Measurements from ENCODE around the gene DHDDS. TPM values are rescaled to one million over a fixed set of nuclear protein-coding genes. Genes with fewer than 3 reads are reported as not detected.
"Not testable (repeated sequence)": the region's sequence is repeated elsewhere in the genome, so short reads cannot be mapped to it uniquely, and the experiment has no call there.

DHDDS gene
- total RNA-seq, 1 donor from 2014 or later = 87.2 TPM

DNA sequence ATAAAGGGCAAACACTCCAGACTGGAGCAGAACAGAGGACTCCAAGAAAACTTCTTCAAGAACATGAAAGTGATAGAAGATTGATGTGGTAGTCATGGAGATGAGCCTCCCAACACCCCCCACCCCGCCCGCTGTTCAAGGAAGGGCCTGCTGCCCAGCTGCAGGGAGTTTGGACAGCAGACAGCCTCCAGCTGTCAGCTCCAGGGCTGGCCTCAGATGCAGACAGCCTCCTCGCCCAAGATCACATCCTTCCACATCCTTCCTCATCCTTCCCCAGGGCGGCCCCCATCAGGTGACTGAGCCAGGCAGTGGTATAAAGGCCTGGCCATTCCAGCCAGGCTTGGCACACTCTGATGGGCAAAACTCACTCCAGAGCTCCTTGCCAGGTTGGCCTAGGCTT lies 64.7 kb downstream of the DHDDS start:
- Histone ChIP-seq H3K36me3 (ENCODE audit: insufficient read depth, low read length) (no peaks in the 10 kb centered on the region), H3K79me2 (ENCODE audit: insufficient read depth, low read length) (no peaks in the 10 kb centered on the region), H3K9ac (ENCODE audit: low read length) (no peak overlapping the region), H3K4me3 (ENCODE audit: insufficient read depth, low read depth, low read length) (no peak overlapping the region), H2AFZ (ENCODE audit: low read depth, low read length) (no peak overlapping the region), H3K27me3 (ENCODE audit: insufficient read depth, low read length) (no peaks in the 10 kb centered on the region), H3K9me3 (ENCODE audit: insufficient read depth, low read depth, low read length) (no peaks in the 10 kb centered on the region), H3K4me1 (ENCODE audit: insufficient read depth, low read length) (peaks cover 16% of the 10 kb centered on the region), H3K27ac (ENCODE audit: low read depth, low read length) (no peak overlapping the region), H3K4me2 (ENCODE audit: low read length) (no peak overlapping the region), H4K20me1 (ENCODE audit: insufficient read depth, low read length) (no peaks in the 10 kb centered on the region)
- H3K4me1 Mint-ChIP-seq (ENCODE audit: low read depth, unreplicated experiment) = no peaks in the 10 kb centered on the region
- H3K9me3 Mint-ChIP-seq (ENCODE audit: unreplicated experiment) = no peaks in the 10 kb centered on the region
- no peak for FAIRE-seq
- peaks cover 4% of the 10 kb centered on the region for H3K27me3 Mint-ChIP-seq (ENCODE audit: low read depth, unreplicated experiment)
- no peak for DNase-seq (ENCODE audit: low read depth)
- no peak for TF ChIP-seq EZH2 (IDR thresholded peaks at IDR 0.05; ENCODE audit: insufficient read depth, low read length)
- no peak for TF ChIP-seq CTCF (IDR thresholded peaks at IDR 0.05; ENCODE audit: insufficient read depth, low read depth, low read length)
- H3K27ac Mint-ChIP-seq (ENCODE audit: unreplicated experiment) = no peak overlapping the region
- H3K36me3 Mint-ChIP-seq (ENCODE audit: low read depth, unreplicated experiment) = no peaks in the 10 kb centered on the region
- no peak overlapping the region for H3K4me3 Mint-ChIP-seq (ENCODE audit: unreplicated experiment)

- TF ChIP-seq CTCF (IDR thresholded peaks at IDR 0.05; ENCODE audit: insufficient read depth, low read depth, low read length) = no peak
- no peak for TF ChIP-seq EZH2 (IDR thresholded peaks at IDR 0.05; ENCODE audit: insufficient read depth, low read length)
- H3K27me3 ChIP-seq (ENCODE audit: insufficient read depth, low read length) = no peaks in the 10 kb centered on the region
- H3K4me1 ChIP-seq (ENCODE audit: insufficient read depth, low read length) = peaks cover 16% of the 10 kb centered on the region
- H3K79me2 ChIP-seq (ENCODE audit: insufficient read depth, low read length) = no peaks in the 10 kb centered on the region
- Mint-ChIP-seq H3K4me1 (ENCODE audit: low read depth, unreplicated experiment) (no peaks in the 10 kb centered on the region), H3K27ac (ENCODE audit: unreplicated experiment) (peak overlapping the region; percentile 20), H3K4me3 (ENCODE audit: unreplicated experiment) (peak overlapping the region; percentile 4), H3K36me3 (ENCODE audit: low read depth, unreplicated experiment) (no peaks in the 10 kb centered on the region), H3K27me3 (ENCODE audit: low read depth, unreplicated experiment) (peaks cover 2% of the 10 kb centered on the region), H3K9me3 (ENCODE audit: unreplicated experiment) (no peaks in the 10 kb centered on the region)
- no peak overlapping the region for H3K9ac ChIP-seq (ENCODE audit: low read length)
- H3K27ac ChIP-seq (ENCODE audit: low read depth, low read length) = no peak overlapping the region
- H3K36me3 ChIP-seq (ENCODE audit: insufficient read depth, low read length) = no peaks in the 10 kb centered on the region
- H2AFZ ChIP-seq (ENCODE audit: low read depth, low read length) = no peak overlapping the region
- DNase-seq (ENCODE audit: low read depth) (no peak), FAIRE-seq (no peak)
- H3K4me2 ChIP-seq (ENCODE audit: low read length) = no peak overlapping the region
- H3K9me3 ChIP-seq (ENCODE audit: insufficient read depth, low read depth, low read length) = no peaks in the 10 kb centered on the region
- H4K20me1 ChIP-seq (ENCODE audit: insufficient read depth, low read length) = no peaks in the 10 kb centered on the region
- no peak overlapping the region for H3K4me3 ChIP-seq (ENCODE audit: insufficient read depth, low read depth, low read length)
These were observed 66.8 kb downstream of the DHDDS start for GRCh38 chr1:26498894-26499293.

DNA sequence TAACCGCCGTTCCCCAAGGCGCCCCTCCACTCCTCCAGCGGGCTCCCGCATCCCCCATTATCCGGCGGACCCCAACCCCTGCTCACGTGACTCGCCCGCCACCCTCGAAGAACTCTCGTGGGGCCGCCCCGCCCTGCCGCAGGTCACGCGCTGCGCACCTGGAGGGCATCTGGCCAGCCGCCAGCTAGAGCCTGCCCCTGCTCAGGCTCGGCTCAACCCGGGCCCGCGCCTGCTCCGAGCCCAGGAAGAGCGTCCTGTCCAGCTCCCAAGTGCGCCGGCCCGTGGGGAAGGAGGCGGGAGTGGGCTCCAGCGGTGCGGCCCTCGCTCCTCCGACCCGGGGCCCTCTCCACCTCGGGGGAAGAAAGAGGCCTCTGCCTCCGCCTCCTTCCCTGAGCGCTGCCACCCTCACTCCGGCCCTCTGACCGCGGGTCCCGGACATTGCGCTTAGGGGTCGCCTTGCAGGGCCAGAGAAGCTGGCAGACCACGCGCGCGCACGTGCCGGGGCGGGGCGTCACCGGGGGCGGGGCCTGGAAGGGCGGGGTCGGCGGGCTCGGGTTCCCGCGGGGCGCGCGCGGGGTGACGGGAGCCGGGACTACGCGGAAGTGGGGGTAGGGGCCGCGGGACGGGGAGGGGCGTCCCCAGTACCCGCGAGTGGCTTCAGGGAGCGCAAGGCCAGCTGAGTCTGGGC lies 68.5 kb downstream of the DHDDS start:
- Histone ChIP-seq H2AFZ (ENCODE audit: low read depth, low read length) (peak overlapping the region; percentile 93), H3K9ac (ENCODE audit: low read length) (peak overlapping the region; percentile 84), H3K4me2 (ENCODE audit: low read length) (peak overlapping the region; percentile 96), H3K4me3 (ENCODE audit: insufficient read depth, low read depth, low read length) (peak overlapping the region; percentile 70), H3K27me3 (ENCODE audit: insufficient read depth, low read length) (no peaks in the 10 kb centered on the region), H3K9me3 (ENCODE audit: insufficient read depth, low read depth, low read length) (no peaks in the 10 kb centered on the region), H4K20me1 (ENCODE audit: insufficient read depth, low read length) (no peaks in the 10 kb centered on the region), H3K4me1 (ENCODE audit: insufficient read depth, low read length) (peaks cover 16% of the 10 kb centered on the region), H3K27ac (ENCODE audit: low read depth, low read length) (peak overlapping the region; percentile 52), H3K79me2 (ENCODE audit: insufficient read depth, low read length) (no peaks in the 10 kb centered on the region), H3K36me3 (ENCODE audit: insufficient read depth, low read length) (no peaks in the 10 kb centered on the region)
- DNase-seq (ENCODE audit: low read depth) (peak; percentile 36), FAIRE-seq (no peak)
- no peaks in the 10 kb centered on the region for H3K27me3 Mint-ChIP-seq (ENCODE audit: low read depth, unreplicated experiment)
- H3K27ac Mint-ChIP-seq (ENCODE audit: unreplicated experiment) = peak overlapping the region; percentile 83
- no peak for TF ChIP-seq EZH2 (IDR thresholded peaks at IDR 0.05; ENCODE audit: insufficient read depth, low read length)
- no peak for TF ChIP-seq CTCF (IDR thresholded peaks at IDR 0.05; ENCODE audit: insufficient read depth, low read depth, low read length)
- no peaks in the 10 kb centered on the region for H3K36me3 Mint-ChIP-seq (ENCODE audit: low read depth, unreplicated experiment)
- no peaks in the 10 kb centered on the region for H3K4me1 Mint-ChIP-seq (ENCODE audit: low read depth, unreplicated experiment)
- H3K9me3 Mint-ChIP-seq (ENCODE audit: unreplicated experiment) = no peaks in the 10 kb centered on the region
- peak overlapping the region; percentile 84 for H3K4me3 Mint-ChIP-seq (ENCODE audit: unreplicated experiment)

DNA sequence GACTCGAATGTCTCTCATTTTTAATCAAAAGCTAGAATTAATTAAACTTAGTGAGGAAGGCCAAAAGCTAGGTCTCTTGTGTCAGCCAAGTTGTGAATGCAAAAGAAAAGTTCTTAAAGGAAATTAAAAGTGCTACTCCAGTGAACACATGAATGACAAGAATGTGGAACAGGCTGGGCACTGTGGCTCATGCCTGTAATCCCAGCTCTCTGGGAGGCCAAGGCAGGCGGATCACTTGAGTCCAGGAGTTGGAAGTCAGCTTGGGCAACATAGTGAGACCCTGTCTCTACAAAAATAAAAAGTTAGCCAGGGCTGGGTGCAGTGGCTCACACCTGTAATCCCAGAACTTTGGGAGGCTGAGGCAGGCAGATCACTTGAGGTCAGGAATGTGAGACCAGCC lies 78.6 kb downstream of the DHDDS start:
- not testable (repeated sequence) for H3K9ac ChIP-seq (ENCODE audit: low read length); H3K27ac Mint-ChIP-seq (ENCODE audit: unreplicated experiment); H3K4me2 ChIP-seq (ENCODE audit: low read length); H3K9me3 ChIP-seq (ENCODE audit: insufficient read depth, low read depth, low read length); H3K36me3 ChIP-seq (ENCODE audit: insufficient read depth, low read length); H3K27ac ChIP-seq (ENCODE audit: low read depth, low read length); H3K4me1 ChIP-seq (ENCODE audit: insufficient read depth, low read length); FAIRE-seq; DNase-seq (ENCODE audit: low read depth); H3K4me3 ChIP-seq (ENCODE audit: insufficient read depth, low read depth, low read length); H4K20me1 ChIP-seq (ENCODE audit: insufficient read depth, low read length); H3K4me3 Mint-ChIP-seq (ENCODE audit: unreplicated experiment); H3K36me3 Mint-ChIP-seq (ENCODE audit: low read depth, unreplicated experiment); H3K27me3 ChIP-seq (ENCODE audit: insufficient read depth, low read length); H2AFZ ChIP-seq (ENCODE audit: low read depth, low read length); H3K9me3 Mint-ChIP-seq (ENCODE audit: unreplicated experiment); H3K79me2 ChIP-seq (ENCODE audit: insufficient read depth, low read length); H3K4me1 Mint-ChIP-seq (ENCODE audit: low read depth, unreplicated experiment); H3K27me3 Mint-ChIP-seq (ENCODE audit: low read depth, unreplicated experiment)

All from astrocyte (in vitro differentiated cells and primary cell).